Prostate gland (tissue), 2 donors: ENCODE results near the gene NECTIN1. TPM values are rescaled to one million over a fixed set of nuclear protein-coding genes. Genes with fewer than 3 reads are reported as not detected.

ENCODE experiments used
- DNase-seq: peaks from one replicate; pipeline ENCODE4 v3.0.0-alpha.2; 2019; ENCODE audit warnings: low spot score
- H3K27ac ChIP-seq, 2 donors: fragments of 200-600 bp; sonication (generic); 2 replicates each; pipeline ENCODE4 v1.5.1; 2017 to 2019
- H3K27me3 ChIP-seq: fragments of 200-600 bp; sonication (generic); replicated peaks from 2 replicates; pipeline ENCODE4 v1.5.1; 2019; ENCODE audit not compliant: insufficient read depth
- H3K36me3 ChIP-seq, 2 donors: fragments of 200-600 bp; sonication (generic); 1 replicate in 1 of 2; 2 replicates in 1 of 2; pipeline versions ENCODE4 v1.5.1 to v1.8.1; 2017 to 2019
- H3K4me1 ChIP-seq: fragments of 200-600 bp; sonication (generic); replicated peaks from 2 replicates; pipeline ENCODE4 v1.5.1; 2019
- H3K4me3 ChIP-seq, 2 donors: fragments of 200-600 bp; sonication (generic); 2 replicates each; pipeline ENCODE4 v1.5.1; 2017 to 2019
- H3K9me3 ChIP-seq: fragments of 200-600 bp; sonication (generic); 2 replicates; pipeline ENCODE4 v1.5.1; 2017
- POLR2A ChIP-seq: fragments of 450-650 bp; IDR thresholded peaks from one replicate; pipeline ENCODE4 v1.6.1; 2016; ENCODE audit warnings: antibody characterized with exemption, mild to moderate bottlenecking
- POLR2AphosphoS5 ChIP-seq: sonication (generic); formaldehyde crosslinking; IDR thresholded peaks from one replicate; pipeline ENCODE4 v1.6.1; 2017; ENCODE audit warnings: antibody characterized with exemption
- WGBS: methylation state at CpG from one replicate; pipeline ENCODE4 v1.1.5; 2018; 5-methylcytosine and 5-hydroxymethylcytosine counted together
- intact Hi-C: fragments of 100-400 bp; cut with DNase I; formaldehyde crosslinking; loops from one replicate; pipeline ENCODE4 v1.14.2; 2022
- total RNA-seq, 2 donors: library from RNA; depleted of rRNA; stranded (reverse); fragments of >200 nt; gene quantifications; one replicate each; pipeline ENCODE4 v1.1.0, GENCODE V29; 2016
- TF ChIP-seq, protein P1 (sequence below), 4 experiments: fragments of 200-600 bp in 2 of 4; fragments of 450-650 bp in 2 of 4; sonication (generic) in 2 of 4; IDR thresholded peaks; 1 replicate in 3 of 4; 2 replicates in 1 of 4; pipeline ENCODE4 v1.5.1; 2016 to 2019; ENCODE audit warnings: antibody characterized with exemption in 4 of 4, mild to moderate bottlenecking in 2 of 4, moderate library complexity in 2 of 4

Gene NECTIN1
- total RNA-seq, 2 donors from 2014 or later = 18.7 to 28.2 TPM

DNA sequence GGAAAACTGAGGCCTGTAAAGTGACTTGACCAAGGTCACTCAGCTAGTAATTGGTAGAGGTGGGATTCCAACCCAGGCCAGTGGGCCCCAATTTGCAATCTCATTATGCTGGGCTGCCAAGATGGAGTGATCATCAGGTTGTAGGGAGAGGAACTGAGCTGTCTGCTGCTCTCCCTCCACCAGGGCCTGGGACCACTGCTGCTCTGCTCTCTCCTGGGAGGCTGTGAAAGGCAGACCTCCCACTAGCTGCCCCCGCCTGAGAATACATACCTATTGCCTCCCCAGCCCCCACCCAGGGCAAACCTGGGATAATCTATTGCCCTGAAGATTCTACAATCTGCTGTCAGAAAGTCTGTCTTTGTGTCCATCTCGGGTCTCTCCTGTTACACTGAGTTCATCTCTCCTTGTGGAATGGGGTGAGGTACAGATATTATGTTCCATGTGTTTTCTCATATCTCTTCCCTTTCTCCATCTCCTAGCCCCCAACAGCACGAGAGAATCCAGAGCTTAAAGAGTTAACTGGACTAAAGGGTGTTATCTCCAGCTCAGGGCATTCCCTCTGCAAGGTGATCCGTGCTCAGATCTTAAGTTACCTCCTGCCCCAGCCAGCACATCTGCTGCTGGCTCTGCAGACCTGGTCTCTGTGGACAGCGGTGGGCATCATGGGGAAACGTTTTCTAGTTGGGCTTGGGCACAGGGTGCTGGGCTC is 5.6 kb downstream of the NECTIN1 start:
- Histone ChIP-seq H3K27me3 (no peaks in the 10 kb centered on the region), H3K9me3 (no peaks in the 10 kb centered on the region), H3K27ac (no peak overlapping the region), H3K4me1 (peaks cover 12% of the 10 kb centered on the region), H3K4me3 (no peak overlapping the region), H3K36me3 (no peaks in the 10 kb centered on the region)
- TF ChIP-seq POLR2AphosphoS5 (no peak), POLR2A (no peak)
- TF ChIP-seq, protein P1, sequence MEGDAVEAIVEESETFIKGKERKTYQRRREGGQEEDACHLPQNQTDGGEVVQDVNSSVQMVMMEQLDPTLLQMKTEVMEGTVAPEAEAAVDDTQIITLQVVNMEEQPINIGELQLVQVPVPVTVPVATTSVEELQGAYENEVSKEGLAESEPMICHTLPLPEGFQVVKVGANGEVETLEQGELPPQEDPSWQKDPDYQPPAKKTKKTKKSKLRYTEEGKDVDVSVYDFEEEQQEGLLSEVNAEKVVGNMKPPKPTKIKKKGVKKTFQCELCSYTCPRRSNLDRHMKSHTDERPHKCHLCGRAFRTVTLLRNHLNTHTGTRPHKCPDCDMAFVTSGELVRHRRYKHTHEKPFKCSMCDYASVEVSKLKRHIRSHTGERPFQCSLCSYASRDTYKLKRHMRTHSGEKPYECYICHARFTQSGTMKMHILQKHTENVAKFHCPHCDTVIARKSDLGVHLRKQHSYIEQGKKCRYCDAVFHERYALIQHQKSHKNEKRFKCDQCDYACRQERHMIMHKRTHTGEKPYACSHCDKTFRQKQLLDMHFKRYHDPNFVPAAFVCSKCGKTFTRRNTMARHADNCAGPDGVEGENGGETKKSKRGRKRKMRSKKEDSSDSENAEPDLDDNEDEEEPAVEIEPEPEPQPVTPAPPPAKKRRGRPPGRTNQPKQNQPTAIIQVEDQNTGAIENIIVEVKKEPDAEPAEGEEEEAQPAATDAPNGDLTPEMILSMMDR (IDR thresholded peaks at IDR 0.05) = no peak
- no peak for DNase-seq
- WGBS = 51% methylated on average over 6 of the region's 6 CpGs
- intact Hi-C loops = loop anchor here (10.0 kb wide), 1 partner anchor 369 kb away; no protein-coding TSS in a partner anchor

DNA sequence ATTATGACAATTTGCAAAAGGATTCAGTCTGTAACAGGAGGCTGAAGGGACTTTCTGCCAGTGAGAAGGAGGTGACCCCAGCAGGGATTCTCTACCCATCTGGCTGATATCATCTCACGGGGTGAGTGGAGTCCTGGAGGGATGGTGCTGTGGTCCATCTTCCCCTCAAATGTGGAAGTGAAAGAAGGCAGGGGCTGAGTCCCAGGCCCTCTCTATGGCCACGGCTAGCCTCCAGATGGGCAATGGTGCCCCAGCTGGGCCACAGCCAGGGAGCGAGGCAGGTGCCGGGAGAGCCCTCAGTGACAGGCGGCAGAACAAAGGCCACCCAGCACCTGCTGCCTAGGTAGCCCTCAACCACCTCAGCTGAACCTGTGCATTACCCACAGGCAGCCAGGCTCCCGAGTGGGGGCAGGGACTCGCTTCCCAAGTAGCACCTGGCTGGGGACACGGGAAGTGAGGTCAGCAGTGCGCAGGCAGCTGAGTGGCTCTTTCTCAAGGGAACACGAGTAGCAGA is 6.7 kb downstream of the NECTIN1 start:
- DNase-seq = no peak
- TF ChIP-seq, protein P1 (IDR thresholded peaks at IDR 0.05) = no peak
- no peak for TF ChIP-seq POLR2AphosphoS5
- TF ChIP-seq POLR2A = no peak
- Histone ChIP-seq H3K36me3 (no peaks in the 10 kb centered on the region), H3K4me3 (no peak overlapping the region), H3K27ac (no peak overlapping the region), H3K27me3 (no peaks in the 10 kb centered on the region), H3K9me3 (no peaks in the 10 kb centered on the region), H3K4me1 (peaks cover 10% of the 10 kb centered on the region)
- intact Hi-C loops = loop anchor here (10.0 kb wide), 1 partner anchor 368 kb away; no protein-coding TSS in a partner anchor
- 78% methylated on average over 10 of the region's 10 CpGs for WGBS

DNA sequence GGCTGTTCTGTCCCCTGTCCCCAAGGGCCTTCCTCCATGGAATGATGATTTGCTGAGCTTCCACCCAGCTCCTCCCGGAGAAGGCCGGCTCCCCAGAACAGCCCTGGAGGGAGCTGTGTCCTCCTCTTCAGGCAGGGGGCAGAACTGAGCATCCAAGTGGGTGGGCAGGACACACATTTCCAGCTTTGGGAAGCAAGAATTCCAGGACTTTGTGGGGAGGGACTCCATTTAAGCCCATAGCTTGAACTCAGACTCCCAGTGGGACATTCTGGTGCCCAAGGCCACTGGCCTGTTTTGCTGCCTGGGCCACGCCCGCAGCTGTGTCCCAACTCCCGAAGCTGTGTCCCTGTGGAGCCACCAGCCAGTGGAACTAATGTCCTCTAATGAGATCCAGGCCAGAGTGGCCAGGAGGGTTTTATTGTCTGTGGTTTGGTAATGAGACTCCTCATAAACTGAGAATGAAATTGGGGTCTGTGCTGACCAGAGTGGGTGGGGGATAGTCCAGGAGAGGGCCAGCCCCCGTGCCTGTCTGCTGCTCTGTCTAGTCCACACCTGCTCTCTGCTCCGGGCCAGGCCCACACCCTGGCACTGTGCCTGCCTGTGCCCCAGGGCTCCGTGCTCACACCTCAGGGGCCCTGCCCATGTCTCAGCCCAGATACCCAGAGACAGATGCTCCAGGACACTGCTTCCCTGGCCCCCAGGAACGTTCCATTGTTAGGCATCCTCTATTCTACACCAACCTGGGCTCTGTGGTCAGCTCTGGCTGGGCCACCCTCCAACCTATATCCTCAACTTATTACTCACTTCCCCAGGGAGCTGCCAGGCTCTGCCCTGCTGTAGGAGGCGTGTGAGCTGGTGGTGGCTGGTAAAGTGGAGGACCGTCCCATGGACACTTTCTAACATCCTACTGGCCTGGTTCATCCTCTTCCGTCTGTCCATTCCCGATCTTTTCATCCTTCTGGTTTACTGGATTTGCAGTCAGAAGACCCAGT is 7.6 kb downstream of the NECTIN1 start:
- Histone ChIP-seq H3K36me3 (no peaks in the 10 kb centered on the region), H3K4me1 (peaks cover 3% of the 10 kb centered on the region), H3K27me3 (no peaks in the 10 kb centered on the region), H3K4me3 (no peak overlapping the region), H3K9me3 (no peaks in the 10 kb centered on the region), H3K27ac (no peak overlapping the region)
- TF ChIP-seq, protein P1 (IDR thresholded peaks at IDR 0.05) = peak in 2 of 4 experiments; percentile 37 to 53
- no peak for TF ChIP-seq POLR2A
- no peak for TF ChIP-seq POLR2AphosphoS5
- WGBS = 61% methylated on average over 13 of the region's 13 CpGs
- no peak for DNase-seq
- intact Hi-C loops = loop anchor here (10.0 kb wide), 1 partner anchor 367 kb away; no protein-coding TSS in a partner anchor

DNA sequence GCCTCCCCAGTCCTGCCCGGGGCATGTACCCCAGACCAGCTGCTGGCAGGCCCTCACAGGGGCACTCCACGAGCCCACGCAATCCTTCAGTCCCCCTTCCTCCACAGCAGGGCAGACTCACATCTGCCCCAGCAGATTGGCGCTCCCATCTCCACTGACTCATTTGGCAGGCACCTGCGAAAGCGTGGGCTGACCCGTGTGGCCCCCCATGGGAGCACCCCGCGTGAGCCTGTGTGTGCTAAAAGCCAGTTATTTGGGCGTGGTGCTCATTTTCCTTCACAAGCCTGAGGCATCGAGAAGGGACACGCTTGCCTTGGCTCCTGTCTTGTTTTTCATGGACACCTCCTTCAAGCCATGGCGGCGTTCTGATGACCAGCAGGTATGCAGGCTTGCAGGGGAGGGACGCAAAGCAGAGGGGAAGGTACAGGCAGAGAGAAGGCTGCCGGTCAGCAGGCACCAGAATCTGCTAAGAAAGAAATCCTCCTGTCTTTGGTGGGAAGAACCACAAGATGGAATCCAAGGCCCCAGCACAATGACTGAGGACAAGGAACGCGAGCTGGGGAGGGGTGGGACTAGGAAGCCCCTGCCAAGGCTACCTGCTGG is 8.6 kb downstream of the NECTIN1 start:
- DNase-seq = no peak
- TF ChIP-seq, protein P1 (IDR thresholded peaks at IDR 0.05) = no peak
- TF ChIP-seq POLR2A (no peak), POLR2AphosphoS5 (no peak)
- WGBS = 74% methylated on average over 18 of the region's 18 CpGs
- Histone ChIP-seq H3K9me3 (no peaks in the 10 kb centered on the region), H3K27ac (no peak overlapping the region), H3K36me3 (no peaks in the 10 kb centered on the region), H3K4me3 (no peak overlapping the region), H3K4me1 (no peaks in the 10 kb centered on the region), H3K27me3 (no peaks in the 10 kb centered on the region)
- intact Hi-C loops = loop anchor here (10.0 kb wide), 1 partner anchor 366 kb away; no protein-coding TSS in a partner anchor
